Measurements from ENCODE around the gene SLC2A4.

The SLC2A4 gene

GRCh38 chr17:7309628-7310027 lies 28.1 kb downstream of the SLC2A4 start:
- no peak overlapping the region for H3K14ac ChIP-seq (ENCODE audit: low read length in 2 of 2)
- H2AFZ ChIP-seq (ENCODE audit: low read depth, low read length) = no peak overlapping the region
- H2BK15ac ChIP-seq (ENCODE audit: low read depth, poor library complexity, severe bottlenecking) = no peak overlapping the region
- H2BK120ac ChIP-seq (ENCODE audit: low read depth, low read length) = no peak overlapping the region
- no peak for DNase-seq
- no peak overlapping the region for H4K91ac ChIP-seq (ENCODE audit: low read length)
- H3K4me2 ChIP-seq (ENCODE audit: low read length, poor library complexity, severe bottlenecking) = peak overlapping the region; percentile 97
- WGBS = 97% methylated on average over 12 of the region's 12 CpGs
- H4K8ac ChIP-seq (ENCODE audit: low read length) = no peak overlapping the region
- no peaks in the 10 kb centered on the region for H3K27me3 ChIP-seq (ENCODE audit: control insufficient read depth in 1 of 2, insufficient read depth in 1 of 2, low read length in 2 of 2)
- H3K27ac ChIP-seq (ENCODE audit: low read length, poor library complexity, severe bottlenecking) = no peak overlapping the region
- H2BK12ac ChIP-seq (ENCODE audit: low read length in 2 of 2) = no peak overlapping the region
- H3K9ac ChIP-seq (ENCODE audit: low read length) = peak overlapping the region; percentile 98
- peaks cover 17% of the 10 kb centered on the region for H3K4me1 ChIP-seq (ENCODE audit: control insufficient read depth, insufficient read depth, low read depth, low read length)
- no peaks in the 10 kb centered on the region for H3K9me3 ChIP-seq (ENCODE audit: control insufficient read depth, low read length)
- peak overlapping the region in 1 of 2 experiments; percentile 86 for H3K4me3 ChIP-seq (ENCODE audit: insufficient read depth in 1 of 2, low read depth in 1 of 2, low read length in 2 of 2)
- peaks cover 4% of the 10 kb centered on the region for H3K79me1 ChIP-seq (replicated peaks; ENCODE audit: low read length, poor library complexity, severe bottlenecking)
- H3K4ac ChIP-seq (ENCODE audit: low read depth in 1 of 2, low read length in 2 of 2) = no peak overlapping the region
- H2AK5ac ChIP-seq (ENCODE audit: low read length, severe bottlenecking) = no peak overlapping the region
- H3K23ac ChIP-seq (ENCODE audit: low read length in 2 of 2) = peak overlapping the region in 1 of 2 experiments; percentile 28
- no peak overlapping the region for H2BK5ac ChIP-seq (ENCODE audit: low read depth, low read length, poor library complexity, severe bottlenecking)
- no peak overlapping the region for H3K18ac ChIP-seq (ENCODE audit: low read depth in 1 of 2, low read length in 2 of 2)
- H3K36me3 ChIP-seq (ENCODE audit: control insufficient read depth in 1 of 2, insufficient read depth in 2 of 2, low read depth in 1 of 2, low read length in 2 of 2) = peaks cover 40 to 46% of the 10 kb centered on the region in 2 experiments

- H3K18ac ChIP-seq (ENCODE audit: low read depth in 1 of 2, low read length in 2 of 2) = no peak overlapping the region
- H4K8ac ChIP-seq (ENCODE audit: low read length) = no peak overlapping the region
- no peaks in the 10 kb centered on the region for H3K9me3 ChIP-seq (ENCODE audit: control insufficient read depth, low read length)
- H2AFZ ChIP-seq (ENCODE audit: low read depth, low read length) = no peak overlapping the region
- H4K91ac ChIP-seq (ENCODE audit: low read length) = no peak overlapping the region
- peak overlapping the region; percentile 98 for H3K9ac ChIP-seq (ENCODE audit: low read length)
- no peak overlapping the region for H2AK5ac ChIP-seq (ENCODE audit: low read length, severe bottlenecking)
- H2BK5ac ChIP-seq (ENCODE audit: low read depth, low read length, poor library complexity, severe bottlenecking) = no peak overlapping the region
- 94% methylated on average over 7 of the region's 7 CpGs for WGBS
- H3K27ac ChIP-seq (ENCODE audit: low read length, poor library complexity, severe bottlenecking) = no peak overlapping the region
- no peak overlapping the region for H3K23ac ChIP-seq (ENCODE audit: low read length in 2 of 2)
- no peak overlapping the region for H2BK120ac ChIP-seq (ENCODE audit: low read depth, low read length)
- H3K79me1 ChIP-seq (replicated peaks; ENCODE audit: low read length, poor library complexity, severe bottlenecking) = peaks cover 10% of the 10 kb centered on the region
- H3K14ac ChIP-seq (ENCODE audit: low read length in 2 of 2) = no peak overlapping the region
- H2BK12ac ChIP-seq (ENCODE audit: low read length in 2 of 2) = no peak overlapping the region
- no peak overlapping the region for H3K4me2 ChIP-seq (ENCODE audit: low read length, poor library complexity, severe bottlenecking)
- no peak overlapping the region for H3K4ac ChIP-seq (ENCODE audit: low read depth in 1 of 2, low read length in 2 of 2)
- DNase-seq = no peak
- H2BK15ac ChIP-seq (ENCODE audit: low read depth, poor library complexity, severe bottlenecking) = no peak overlapping the region
- no peak overlapping the region for H3K4me3 ChIP-seq (ENCODE audit: insufficient read depth in 1 of 2, low read depth in 1 of 2, low read length in 2 of 2)
- H3K36me3 ChIP-seq (ENCODE audit: control insufficient read depth in 1 of 2, insufficient read depth in 2 of 2, low read depth in 1 of 2, low read length in 2 of 2) = peaks cover 46 to 53% of the 10 kb centered on the region in 2 experiments
- H3K4me1 ChIP-seq (ENCODE audit: control insufficient read depth, insufficient read depth, low read depth, low read length) = peaks cover 22% of the 10 kb centered on the region
- H3K27me3 ChIP-seq (ENCODE audit: control insufficient read depth in 1 of 2, insufficient read depth in 1 of 2, low read length in 2 of 2) = no peaks in the 10 kb centered on the region
Measured at GRCh38 chr17:7311110-7311705, 29.7 kb downstream of the SLC2A4 start.

GRCh38 chr17:7312432-7313087 lies 31.0 kb downstream of the SLC2A4 start:
- H3K79me1 ChIP-seq (replicated peaks; ENCODE audit: low read length, poor library complexity, severe bottlenecking) = peaks cover 12% of the 10 kb centered on the region
- no peak overlapping the region for H3K4me2 ChIP-seq (ENCODE audit: low read length, poor library complexity, severe bottlenecking)
- H3K9ac ChIP-seq (ENCODE audit: low read length) = peak overlapping the region; percentile 91
- no peak overlapping the region for H4K8ac ChIP-seq (ENCODE audit: low read length)
- H3K14ac ChIP-seq (ENCODE audit: low read length in 2 of 2) = no peak overlapping the region
- no peak overlapping the region for H2BK5ac ChIP-seq (ENCODE audit: low read depth, low read length, poor library complexity, severe bottlenecking)
- H2BK15ac ChIP-seq (ENCODE audit: low read depth, poor library complexity, severe bottlenecking) = no peak overlapping the region
- no peak overlapping the region for H3K4ac ChIP-seq (ENCODE audit: low read depth in 1 of 2, low read length in 2 of 2)
- H2AFZ ChIP-seq (ENCODE audit: low read depth, low read length) = no peak overlapping the region
- no peaks in the 10 kb centered on the region for H3K9me3 ChIP-seq (ENCODE audit: control insufficient read depth, low read length)
- WGBS = 87% methylated on average over 2 of the region's 7 CpGs
- peaks cover 22% of the 10 kb centered on the region for H3K4me1 ChIP-seq (ENCODE audit: control insufficient read depth, insufficient read depth, low read depth, low read length)
- no peak overlapping the region for H3K4me3 ChIP-seq (ENCODE audit: insufficient read depth in 1 of 2, low read depth in 1 of 2, low read length in 2 of 2)
- no peak overlapping the region for H2BK12ac ChIP-seq (ENCODE audit: low read length in 2 of 2)
- peaks cover 58 to 63% of the 10 kb centered on the region in 2 experiments for H3K36me3 ChIP-seq (ENCODE audit: control insufficient read depth in 1 of 2, insufficient read depth in 2 of 2, low read depth in 1 of 2, low read length in 2 of 2)
- H3K18ac ChIP-seq (ENCODE audit: low read depth in 1 of 2, low read length in 2 of 2) = no peak overlapping the region
- H4K91ac ChIP-seq (ENCODE audit: low read length) = no peak overlapping the region
- DNase-seq = no peak
- H2BK120ac ChIP-seq (ENCODE audit: low read depth, low read length) = no peak overlapping the region
- no peak overlapping the region for H3K23ac ChIP-seq (ENCODE audit: low read length in 2 of 2)
- no peak overlapping the region for H2AK5ac ChIP-seq (ENCODE audit: low read length, severe bottlenecking)
- H3K27ac ChIP-seq (ENCODE audit: low read length, poor library complexity, severe bottlenecking) = no peak overlapping the region
- no peaks in the 10 kb centered on the region for H3K27me3 ChIP-seq (ENCODE audit: control insufficient read depth in 1 of 2, insufficient read depth in 1 of 2, low read length in 2 of 2)

- 91% methylated on average over 5 of the region's 7 CpGs for WGBS
- no peaks in the 10 kb centered on the region for H3K9me3 ChIP-seq (ENCODE audit: control insufficient read depth, low read length)
- no peak overlapping the region for H3K4ac ChIP-seq (ENCODE audit: low read depth in 1 of 2, low read length in 2 of 2)
- H3K4me2 ChIP-seq (ENCODE audit: low read length, poor library complexity, severe bottlenecking) = no peak overlapping the region
- H3K79me1 ChIP-seq (replicated peaks; ENCODE audit: low read length, poor library complexity, severe bottlenecking) = peaks cover 12% of the 10 kb centered on the region
- H3K36me3 ChIP-seq (ENCODE audit: control insufficient read depth in 1 of 2, insufficient read depth in 2 of 2, low read depth in 1 of 2, low read length in 2 of 2) = peaks cover 65 to 70% of the 10 kb centered on the region in 2 experiments
- no peak overlapping the region for H3K14ac ChIP-seq (ENCODE audit: low read length in 2 of 2)
- H2BK15ac ChIP-seq (ENCODE audit: low read depth, poor library complexity, severe bottlenecking) = no peak overlapping the region
- H3K4me3 ChIP-seq (ENCODE audit: insufficient read depth in 1 of 2, low read depth in 1 of 2, low read length in 2 of 2) = peak overlapping the region in 1 of 2 experiments; percentile 95
- H3K4me1 ChIP-seq (ENCODE audit: control insufficient read depth, insufficient read depth, low read depth, low read length) = peaks cover 22% of the 10 kb centered on the region
- no peak overlapping the region for H3K23ac ChIP-seq (ENCODE audit: low read length in 2 of 2)
- H3K18ac ChIP-seq (ENCODE audit: low read depth in 1 of 2, low read length in 2 of 2) = no peak overlapping the region
- peak overlapping the region; percentile 91 for H3K9ac ChIP-seq (ENCODE audit: low read length)
- no peak overlapping the region for H3K27ac ChIP-seq (ENCODE audit: low read length, poor library complexity, severe bottlenecking)
- no peak for DNase-seq
- no peak overlapping the region for H4K91ac ChIP-seq (ENCODE audit: low read length)
- H2AK5ac ChIP-seq (ENCODE audit: low read length, severe bottlenecking) = no peak overlapping the region
- H2BK12ac ChIP-seq (ENCODE audit: low read length in 2 of 2) = no peak overlapping the region
- H4K8ac ChIP-seq (ENCODE audit: low read length) = no peak overlapping the region
- no peaks in the 10 kb centered on the region for H3K27me3 ChIP-seq (ENCODE audit: control insufficient read depth in 1 of 2, insufficient read depth in 1 of 2, low read length in 2 of 2)
- no peak overlapping the region for H2BK120ac ChIP-seq (ENCODE audit: low read depth, low read length)
- no peak overlapping the region for H2BK5ac ChIP-seq (ENCODE audit: low read depth, low read length, poor library complexity, severe bottlenecking)
- no peak overlapping the region for H2AFZ ChIP-seq (ENCODE audit: low read depth, low read length)
Measured at GRCh38 chr17:7313088-7313889, 31.8 kb downstream of the SLC2A4 start.

Measured in mesenchymal stem cell (in vitro differentiated cells and primary cell).